Activated gamma-delta T cell (primary cell): ENCODE data around the gene ASL.
"Not testable (repeated sequence)": the region's sequence is repeated elsewhere in the genome, so short reads cannot be mapped to it uniquely, and the experiment has no call there.

Source experiments
- DNase-seq: peaks from one replicate; lab custom pipeline; 2025; lab: John Stamatoyannopoulos, UW

Gene ASL

GRCh38 chr7:66076462-66077329 lies 1.1 kb downstream of the ASL start:
- DNase-seq: no peak

DNA sequence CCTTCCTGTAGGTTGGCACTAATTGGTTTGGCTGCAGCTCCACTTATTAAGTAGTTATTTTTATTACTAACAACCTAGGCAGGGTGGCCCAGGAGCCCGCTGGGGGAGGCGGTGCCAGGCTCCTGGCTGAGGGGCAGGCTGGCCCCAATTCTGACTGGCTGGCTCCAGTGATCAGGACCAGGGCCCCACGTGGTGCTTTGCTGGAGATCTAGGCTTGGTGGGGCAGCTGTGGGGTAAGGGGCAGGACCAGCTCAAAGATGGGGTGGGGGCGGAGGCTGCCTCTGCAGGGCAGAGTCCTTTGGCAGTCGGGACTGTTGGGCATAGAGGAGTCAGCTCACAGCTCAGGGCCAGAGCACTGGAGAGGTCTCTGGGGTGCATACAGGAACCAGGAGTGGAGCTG lies 2.4 kb downstream of the ASL start:
- DNase-seq: no peak

DNA sequence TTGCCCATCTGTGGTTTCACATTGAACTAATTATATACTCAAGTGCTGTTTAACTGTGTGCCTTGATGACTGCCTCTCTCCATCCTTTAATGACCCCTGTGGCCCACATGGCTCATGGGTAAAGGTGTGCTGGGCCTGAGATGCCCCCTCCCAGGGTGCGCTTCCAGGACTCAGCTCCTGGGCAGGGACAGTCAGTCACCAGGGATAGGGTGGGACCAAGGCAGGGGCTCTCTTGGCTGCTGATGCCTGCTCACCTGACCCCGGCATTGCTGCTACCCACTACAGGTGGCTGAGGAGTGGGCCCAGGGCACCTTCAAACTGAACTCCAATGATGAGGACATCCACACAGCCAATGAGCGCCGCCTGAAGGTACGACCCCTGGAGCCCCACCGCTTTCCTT lies 6.5 kb downstream of the ASL start:
- DNase-seq: no peak

DNA sequence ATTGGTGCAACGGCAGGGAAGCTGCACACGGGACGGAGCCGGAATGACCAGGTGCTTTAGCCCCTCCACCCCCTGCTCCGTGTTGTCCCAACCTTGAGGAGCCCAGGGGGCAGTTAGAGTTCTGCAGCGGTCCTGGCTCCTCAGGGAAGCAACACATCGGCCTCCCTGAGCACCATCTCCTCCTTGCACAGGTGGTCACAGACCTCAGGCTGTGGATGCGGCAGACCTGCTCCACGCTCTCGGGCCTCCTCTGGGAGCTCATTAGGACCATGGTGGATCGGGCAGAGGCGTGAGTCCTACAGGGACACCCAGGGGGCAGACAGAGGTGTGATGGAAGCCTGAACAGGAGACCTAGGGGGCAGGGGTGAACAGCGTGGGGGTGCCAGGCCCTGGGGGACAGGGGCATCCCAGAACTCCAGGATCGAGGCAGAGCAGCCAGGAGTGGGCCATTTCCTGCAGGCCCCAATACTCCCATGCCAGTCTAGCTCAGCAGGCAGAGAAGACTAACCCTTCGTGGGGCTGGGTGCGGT lies 7.3 kb downstream of the ASL start:
- no peak for DNase-seq

DNA sequence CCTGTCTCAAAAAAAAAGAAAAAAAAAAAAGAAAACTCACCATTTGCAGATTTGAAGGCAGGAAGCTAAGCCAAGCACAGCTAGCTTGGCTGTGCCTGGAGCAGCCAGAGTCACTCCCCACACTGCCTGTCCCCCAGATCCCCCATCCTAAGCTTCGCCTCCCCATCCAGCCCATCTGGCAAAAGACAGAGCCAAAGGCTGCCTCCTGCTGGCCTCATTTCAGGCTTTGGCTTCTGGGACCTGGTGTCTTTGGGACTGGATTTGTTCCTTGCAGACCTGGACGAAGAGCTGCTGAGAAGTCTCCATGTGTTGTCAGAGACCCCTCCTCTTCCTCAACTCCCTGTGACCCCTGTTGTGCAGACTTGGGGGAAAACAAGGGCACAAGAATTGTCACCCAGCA lies 8.1 kb downstream of the ASL start:
- no peak for DNase-seq

GRCh38 chr7:66088861-66089838 lies 13.5 kb downstream of the ASL start:
- DNase-seq: no peak

- DNase-seq: no peak
These were observed 17.0 kb downstream of the ASL start for GRCh38 chr7:66092654-66093053.

DNA sequence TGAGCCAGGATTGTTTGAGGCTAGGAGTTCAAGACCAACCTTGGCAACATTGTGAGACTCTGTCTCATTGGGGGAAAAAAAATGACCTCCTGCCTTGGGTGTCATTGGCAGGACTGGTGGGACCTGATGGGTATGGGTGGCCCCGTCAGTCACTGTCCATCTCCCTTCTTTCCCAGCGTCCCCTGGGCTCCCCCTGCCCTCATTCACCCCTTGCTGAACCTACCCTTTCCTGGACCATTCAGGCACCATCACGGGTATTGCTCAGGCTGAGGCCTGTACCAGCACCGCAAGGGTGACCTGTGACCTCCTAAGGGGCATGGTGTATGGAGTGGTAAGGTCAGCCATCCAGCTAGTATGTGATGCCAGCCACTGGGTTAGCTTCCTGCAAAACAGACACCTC lies 19.4 kb downstream of the ASL start:
- no peak for DNase-seq

- no peak for DNase-seq
These were observed 23.6 kb downstream of the ASL start for GRCh38 chr7:66099232-66099550.

DNA sequence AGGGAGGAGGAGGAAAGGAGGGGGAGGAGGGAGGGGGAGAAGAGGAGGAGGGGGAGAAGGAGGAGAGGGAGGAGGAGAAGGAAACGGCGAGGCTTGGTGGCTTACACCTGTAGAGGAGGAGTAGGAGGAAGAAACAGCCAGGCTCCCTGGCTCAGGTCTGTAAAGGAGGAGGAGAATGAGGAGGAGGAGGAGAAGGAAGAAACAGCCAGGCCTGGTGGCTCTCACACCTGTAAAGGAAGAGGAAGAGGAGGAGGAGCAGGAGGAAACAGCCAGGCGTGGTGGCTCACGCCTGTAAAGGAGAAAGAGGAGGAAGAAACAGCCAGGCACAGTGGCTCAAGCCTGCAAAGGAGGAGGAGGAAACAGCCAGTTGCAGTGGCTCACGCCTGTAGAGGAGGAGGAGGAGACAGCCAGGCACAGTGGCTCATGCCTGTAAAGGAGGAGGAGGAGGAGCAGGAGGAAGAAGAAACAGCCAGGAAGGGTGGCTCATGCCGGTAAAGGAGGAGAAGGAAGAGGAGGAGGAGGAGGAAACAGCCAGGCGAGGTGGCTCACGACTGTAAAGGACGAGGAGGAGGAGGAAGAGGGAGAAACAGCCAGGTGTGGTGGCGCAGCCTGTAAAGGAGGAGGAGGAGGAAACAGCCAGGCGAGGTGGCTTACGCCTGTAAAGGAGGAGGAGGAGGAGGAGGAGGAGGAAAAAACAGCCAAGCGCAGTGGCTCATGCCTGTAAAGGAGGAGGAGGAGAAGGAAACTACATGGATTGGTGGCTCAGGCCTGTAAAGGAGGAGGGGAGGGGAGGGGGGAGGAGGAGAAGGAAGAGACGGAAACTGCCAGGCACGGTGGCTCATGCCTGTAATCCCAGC lies 24.2 kb downstream of the ASL start:
- DNase-seq: no peak

DNA sequence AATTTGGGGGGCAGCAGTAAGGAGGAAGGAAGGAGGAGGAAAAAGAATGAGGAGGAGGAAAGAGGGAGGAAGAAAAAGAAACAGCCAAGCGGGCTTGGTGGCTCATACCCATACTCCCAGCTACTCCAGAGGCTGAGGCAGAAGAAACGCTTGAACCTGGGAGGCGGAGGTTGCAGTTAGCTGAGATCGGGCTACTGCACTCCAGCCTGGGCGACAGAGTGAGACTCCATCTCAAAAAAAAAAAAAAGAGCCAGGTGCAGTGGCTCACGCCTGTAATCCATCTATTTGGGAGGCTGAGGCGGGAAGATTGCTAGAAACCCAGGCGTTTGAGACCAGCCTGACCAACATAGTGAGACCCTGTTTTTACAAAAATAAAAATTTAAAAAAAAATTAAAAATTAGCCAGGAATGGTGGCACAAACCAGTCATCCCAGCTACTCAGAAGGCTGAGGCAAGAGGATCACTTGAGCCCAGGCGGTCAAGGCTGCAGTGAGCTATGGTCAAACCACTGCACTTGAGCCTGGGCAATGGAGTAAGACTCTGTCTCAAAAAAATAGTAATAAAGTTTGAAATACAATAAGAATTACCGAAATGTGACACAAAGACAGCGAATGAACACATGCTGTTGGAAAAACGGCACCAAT lies 24.9 kb downstream of the ASL start:
- DNase-seq: no peak

DNA sequence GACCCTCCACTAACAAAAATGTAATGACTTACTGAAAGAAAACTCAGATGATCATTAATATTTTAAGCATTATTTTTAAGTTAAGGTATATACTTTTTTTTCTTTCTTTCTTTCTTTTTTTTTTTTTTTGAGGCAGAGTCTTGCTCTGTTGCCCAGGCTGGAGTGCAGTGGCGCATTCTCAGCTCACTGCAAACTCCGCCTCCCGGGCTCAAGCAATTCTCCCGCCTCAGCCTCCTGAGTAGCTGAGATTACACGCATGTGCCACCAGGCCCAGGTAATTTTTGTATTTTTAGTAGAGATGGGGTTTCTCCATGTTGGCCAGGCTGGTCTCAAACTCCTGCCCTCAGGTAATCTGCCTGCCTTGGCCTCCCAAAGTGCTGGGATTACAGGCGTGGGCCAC lies 26.5 kb downstream of the ASL start:
- DNase-seq: not testable (repeated sequence)

DNA sequence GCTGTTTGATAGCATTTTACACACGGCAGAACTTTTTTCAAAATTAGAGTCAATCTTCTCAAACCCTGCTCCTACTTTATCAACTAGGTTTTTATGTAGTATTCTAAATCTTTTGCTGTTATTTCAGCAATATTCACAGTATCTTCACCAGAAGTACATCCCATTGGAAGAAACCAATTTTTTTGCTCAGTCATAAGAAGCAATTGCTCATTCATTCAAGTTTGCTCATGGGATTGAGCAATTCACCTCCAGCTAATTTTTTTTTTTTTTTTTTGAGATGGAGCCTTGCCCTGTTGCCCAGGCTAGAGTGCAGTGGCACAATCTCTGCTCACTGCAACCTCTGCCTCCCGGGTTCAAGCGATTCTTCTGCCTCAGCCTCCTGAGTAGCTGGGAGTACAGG lies 28.4 kb downstream of the ASL start:
- not testable (repeated sequence) for DNase-seq

- no peak for DNase-seq
These were observed 29.7 kb downstream of the ASL start for GRCh38 chr7:66105263-66105748.

DNA sequence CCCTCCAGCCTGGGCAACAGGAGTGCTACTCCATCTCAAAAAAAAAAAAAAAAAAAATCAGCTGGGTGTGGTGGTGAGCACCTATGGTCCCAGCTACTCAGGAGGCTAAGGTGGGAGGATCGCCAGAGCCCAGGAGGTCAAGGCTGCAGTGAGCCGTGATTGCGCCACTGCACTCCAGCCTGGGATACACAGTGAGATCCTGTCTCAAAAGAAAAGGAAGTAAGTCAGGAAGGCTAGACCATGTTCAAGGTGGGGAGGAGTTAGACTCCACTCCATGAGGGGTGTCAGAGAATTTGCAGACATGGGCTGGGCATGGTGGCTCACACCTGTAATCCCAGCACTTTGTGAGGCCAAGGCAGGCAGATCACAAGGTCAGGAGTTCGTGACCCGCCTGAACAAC lies 32.8 kb downstream of the ASL start:
- DNase-seq: not testable (repeated sequence)

DNA sequence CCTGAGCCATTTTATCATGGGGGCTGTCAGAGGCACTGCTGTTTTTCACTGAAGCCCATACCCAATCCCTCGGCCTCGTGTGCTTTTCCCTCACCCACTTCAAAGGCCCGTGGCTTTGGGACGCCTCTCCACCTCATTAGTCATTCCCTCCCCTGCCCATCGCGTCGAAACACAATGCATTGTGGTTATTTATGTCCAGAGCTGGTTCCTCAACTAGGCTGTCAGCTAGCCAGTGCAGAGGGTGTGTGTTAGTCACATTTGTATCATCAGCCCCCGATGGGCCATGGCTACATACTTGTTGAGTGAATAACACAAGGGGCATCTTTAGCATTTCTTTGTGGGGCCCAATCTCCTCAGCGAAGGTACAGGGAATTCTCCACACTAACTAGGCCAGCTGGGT lies 35.2 kb downstream of the ASL start:
- no peak for DNase-seq

DNA sequence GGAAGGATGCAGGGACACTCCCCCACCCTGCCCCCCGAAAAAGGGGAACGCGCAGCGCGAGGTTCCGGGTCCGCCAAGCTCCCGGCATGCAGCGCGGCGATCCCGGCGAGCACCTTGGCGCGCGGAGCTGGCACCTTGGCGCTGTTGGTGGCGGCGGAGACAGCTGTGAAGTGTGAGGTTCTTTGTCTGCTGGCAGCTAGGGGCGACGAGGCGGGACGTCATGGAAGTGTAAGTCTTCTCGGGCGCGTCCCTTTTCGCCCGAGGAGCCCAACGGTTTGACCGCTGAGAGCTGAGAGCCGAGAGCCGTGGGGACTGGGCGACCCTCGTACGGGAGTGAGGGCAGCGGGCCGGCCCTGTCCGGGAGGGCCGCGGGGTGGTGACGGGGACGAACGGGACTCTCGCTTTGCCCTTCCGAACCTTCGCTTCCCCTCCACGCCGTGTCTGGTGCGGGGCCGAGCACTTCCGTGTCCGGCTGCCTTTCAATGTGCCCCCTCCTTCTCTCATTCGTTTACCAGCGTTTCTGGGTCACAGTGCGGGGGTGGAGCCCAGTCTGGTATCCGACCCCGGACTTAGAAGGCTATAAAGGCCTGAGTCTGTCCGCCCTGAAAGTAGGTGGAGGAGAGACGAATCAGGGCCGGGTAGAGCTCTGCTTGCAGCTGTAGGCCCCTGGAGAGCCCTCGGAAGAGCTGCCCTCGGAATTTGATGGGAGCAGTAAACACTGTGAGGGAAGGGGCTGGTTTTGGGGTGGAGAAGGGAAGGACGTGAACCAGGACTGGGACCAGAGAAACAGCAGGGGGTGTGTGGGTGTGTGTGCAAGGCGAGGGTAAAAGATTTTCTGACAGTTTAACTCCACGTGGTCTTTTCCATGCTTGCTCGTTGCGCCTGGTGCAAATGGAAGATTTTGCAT lies 39.4 kb downstream of the ASL start, which contains the start of gene CRCP:
Gene CRCP, plus strand, starts transcription at position 105 of the 907 bp plus-strand sequence. Its CDS starts 116 bp downstream, at position 221.
- peak; percentile 89 for DNase-seq

DNA sequence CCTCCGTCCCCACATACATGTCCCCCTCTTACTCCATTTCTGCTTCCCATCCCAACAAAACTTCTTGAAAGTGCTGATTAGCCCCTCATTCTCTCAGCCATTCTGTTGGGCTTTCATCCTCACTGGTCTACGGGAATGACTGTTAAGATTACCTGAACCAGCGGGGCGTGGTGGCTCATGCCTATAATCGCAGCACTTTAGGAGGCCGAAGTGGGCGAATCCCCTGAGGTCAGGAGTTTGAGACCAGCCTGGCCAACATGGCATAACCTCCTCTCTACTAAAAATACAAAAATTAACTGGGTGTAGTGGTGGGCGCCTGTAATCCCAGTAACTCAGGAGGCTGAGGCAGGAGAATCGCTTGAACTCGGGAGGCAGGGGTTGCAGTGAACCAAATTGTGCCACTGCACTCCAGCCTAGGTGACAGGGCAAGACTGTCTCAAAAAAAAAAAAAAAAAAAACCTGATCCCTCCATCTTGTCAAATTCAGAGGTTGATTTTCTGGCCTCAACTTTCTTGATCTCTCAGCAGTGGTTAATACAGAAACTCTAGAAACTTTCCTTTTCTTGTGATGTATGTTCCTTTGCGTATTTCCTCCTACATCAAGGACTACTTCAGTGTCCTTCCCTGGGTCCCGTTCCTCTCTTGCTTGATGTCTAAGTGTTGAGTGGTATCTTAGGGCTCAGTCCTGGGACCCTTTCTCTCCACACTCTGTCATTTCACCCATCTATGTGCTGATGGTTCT lies 41.2 kb downstream of the ASL start:
- not testable (repeated sequence) for DNase-seq

DNA sequence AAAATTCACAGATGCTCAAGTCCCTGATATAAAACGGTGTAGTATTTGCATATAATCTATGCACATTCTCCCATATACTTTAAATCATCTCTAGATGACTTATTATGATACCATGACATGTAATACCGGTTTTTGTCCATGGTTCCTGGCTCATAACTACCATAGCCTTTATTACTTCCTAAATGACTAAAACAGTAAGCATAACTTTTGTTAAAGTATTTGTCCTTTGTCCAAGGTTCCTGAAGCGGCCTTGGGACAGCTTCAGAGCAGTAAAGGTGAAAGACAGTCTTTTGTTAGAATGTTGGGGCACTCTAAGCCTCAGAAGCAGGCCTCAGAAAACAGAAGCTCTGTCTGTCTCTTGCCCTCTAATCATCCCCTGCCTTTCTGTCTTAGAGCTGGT lies 43.0 kb downstream of the ASL start:
- no peak for DNase-seq
